ENCODE results near the gene OR2B2. TPM values are rescaled to one million over a fixed set of nuclear protein-coding genes. Genes with fewer than 3 reads are reported as not detected.
"Not testable (repeated sequence)": the region's sequence is repeated elsewhere in the genome, so short reads cannot be mapped to it uniquely, and the experiment has no call there.

Gene OR2B2
- polyA plus RNA-seq, 2 of the 4 experiments (the other 2 are of a cell fraction), result not detected

- Histone ChIP-seq H3K4me2 (no peak overlapping the region), H3K9me3 (0 out of 3 replicates have a peak, but pooled peaks cover 7% of the 10 kb centered on the region), H3K27ac (no peak overlapping the region), H3K4me3 (no peak overlapping the region), H3K4me1 (no peaks in the 10 kb centered on the region)
- TF ChIP-seq POLR2A (IDR thresholded peaks at IDR 0.05; ENCODE audit: low read length) (no peak), MAFK (IDR thresholded peaks at IDR 0.05; ENCODE audit: partially characterized antibody) (no peak), SREBF2 (IDR thresholded peaks at IDR 0.05) (no peak)
- TF ChIP-seq, protein P1, sequence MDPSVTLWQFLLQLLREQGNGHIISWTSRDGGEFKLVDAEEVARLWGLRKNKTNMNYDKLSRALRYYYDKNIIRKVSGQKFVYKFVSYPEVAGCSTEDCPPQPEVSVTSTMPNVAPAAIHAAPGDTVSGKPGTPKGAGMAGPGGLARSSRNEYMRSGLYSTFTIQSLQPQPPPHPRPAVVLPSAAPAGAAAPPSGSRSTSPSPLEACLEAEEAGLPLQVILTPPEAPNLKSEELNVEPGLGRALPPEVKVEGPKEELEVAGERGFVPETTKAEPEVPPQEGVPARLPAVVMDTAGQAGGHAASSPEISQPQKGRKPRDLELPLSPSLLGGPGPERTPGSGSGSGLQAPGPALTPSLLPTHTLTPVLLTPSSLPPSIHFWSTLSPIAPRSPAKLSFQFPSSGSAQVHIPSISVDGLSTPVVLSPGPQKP (IDR thresholded peaks at IDR 0.05; ENCODE audit: low read depth, low read length), result no peak
- TF ChIP-seq, protein P2, sequence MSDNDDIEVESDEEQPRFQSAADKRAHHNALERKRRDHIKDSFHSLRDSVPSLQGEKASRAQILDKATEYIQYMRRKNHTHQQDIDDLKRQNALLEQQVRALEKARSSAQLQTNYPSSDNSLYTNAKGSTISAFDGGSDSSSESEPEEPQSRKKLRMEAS (IDR thresholded peaks at IDR 0.05), result no peak
- ATAC-seq (no peak), FAIRE-seq (no peak), DNase-seq (ENCODE audit: low read depth in 1 of 2, low spot score in 1 of 2) (no peak)
- ChIA-PET CTCF (no interaction called here), POLR2A (no interaction called here)
- WGBS (ENCODE audit: missing lambda C conversion rate), result 3% methylated on average over 1 of the region's 1 CpG
Observed at GRCh38 chr6:27948237-27948636, 36.0 kb upstream of the OR2B2 start.

- CTCF ChIA-PET, result not testable (repeated sequence)
- 9% methylated on average over 5 of the region's 6 CpGs for WGBS (ENCODE audit: missing lambda C conversion rate)
Observed at GRCh38 chr6:27943072-27943471, 30.9 kb upstream of the OR2B2 start.

DNA sequence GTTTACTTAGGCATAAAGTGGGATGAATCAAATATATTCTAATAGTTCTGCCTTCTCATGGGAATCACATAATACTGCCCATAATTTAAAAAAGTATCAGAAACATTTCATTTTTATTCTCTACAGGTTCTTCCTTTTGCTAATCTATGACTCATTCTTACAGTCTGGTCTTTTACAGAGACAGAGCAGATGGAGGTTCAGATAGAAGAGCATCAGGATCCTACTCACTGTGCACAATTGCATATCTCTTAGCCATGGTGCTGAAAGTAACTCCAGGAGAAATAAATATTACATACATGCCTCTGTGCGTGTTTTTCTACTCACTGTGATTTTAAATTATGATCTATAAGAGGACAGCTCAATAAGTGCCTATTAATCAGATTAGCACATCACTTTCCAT lies 28.6 kb upstream of the OR2B2 start:
- no peak overlapping the region for H3K4me3 ChIP-seq
- POLR2A ChIA-PET, result no interaction called here
- DNase-seq (ENCODE audit: low read depth in 1 of 2, low spot score in 1 of 2), result no peak
- no peak overlapping the region for H3K27ac ChIP-seq
- ATAC-seq, result no peak
- no peak overlapping the region for H3K4me2 ChIP-seq
- TF ChIP-seq MAZ (IDR thresholded peaks at IDR 0.05; ENCODE audit: borderline replicate concordance, low read depth, low read length) (no peak), PHF8 (IDR thresholded peaks at IDR 0.05; ENCODE audit: borderline replicate concordance, low read depth) (no peak), CEBPB (IDR thresholded peaks at IDR 0.05) (no peak)
- TF ChIP-seq, protein P3, sequence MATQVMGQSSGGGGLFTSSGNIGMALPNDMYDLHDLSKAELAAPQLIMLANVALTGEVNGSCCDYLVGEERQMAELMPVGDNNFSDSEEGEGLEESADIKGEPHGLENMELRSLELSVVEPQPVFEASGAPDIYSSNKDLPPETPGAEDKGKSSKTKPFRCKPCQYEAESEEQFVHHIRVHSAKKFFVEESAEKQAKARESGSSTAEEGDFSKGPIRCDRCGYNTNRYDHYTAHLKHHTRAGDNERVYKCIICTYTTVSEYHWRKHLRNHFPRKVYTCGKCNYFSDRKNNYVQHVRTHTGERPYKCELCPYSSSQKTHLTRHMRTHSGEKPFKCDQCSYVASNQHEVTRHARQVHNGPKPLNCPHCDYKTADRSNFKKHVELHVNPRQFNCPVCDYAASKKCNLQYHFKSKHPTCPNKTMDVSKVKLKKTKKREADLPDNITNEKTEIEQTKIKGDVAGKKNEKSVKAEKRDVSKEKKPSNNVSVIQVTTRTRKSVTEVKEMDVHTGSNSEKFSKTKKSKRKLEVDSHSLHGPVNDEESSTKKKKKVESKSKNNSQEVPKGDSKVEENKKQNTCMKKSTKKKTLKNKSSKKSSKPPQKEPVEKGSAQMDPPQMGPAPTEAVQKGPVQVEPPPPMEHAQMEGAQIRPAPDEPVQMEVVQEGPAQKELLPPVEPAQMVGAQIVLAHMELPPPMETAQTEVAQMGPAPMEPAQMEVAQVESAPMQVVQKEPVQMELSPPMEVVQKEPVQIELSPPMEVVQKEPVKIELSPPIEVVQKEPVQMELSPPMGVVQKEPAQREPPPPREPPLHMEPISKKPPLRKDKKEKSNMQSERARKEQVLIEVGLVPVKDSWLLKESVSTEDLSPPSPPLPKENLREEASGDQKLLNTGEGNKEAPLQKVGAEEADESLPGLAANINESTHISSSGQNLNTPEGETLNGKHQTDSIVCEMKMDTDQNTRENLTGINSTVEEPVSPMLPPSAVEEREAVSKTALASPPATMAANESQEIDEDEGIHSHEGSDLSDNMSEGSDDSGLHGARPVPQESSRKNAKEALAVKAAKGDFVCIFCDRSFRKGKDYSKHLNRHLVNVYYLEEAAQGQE (IDR thresholded peaks at IDR 0.05), result peak; percentile 25; the same call in 1 of the 2 replicates
- CTCF ChIA-PET, result no interaction called here
- FAIRE-seq, result no peak
- WGBS (ENCODE audit: missing lambda C conversion rate), result 26% methylated on average over 1 of the region's 1 CpG
- H3K9me3 ChIP-seq, result no peaks in the 10 kb centered on the region
- H3K4me1 ChIP-seq, result no peaks in the 10 kb centered on the region

More at GRCh38 chr6:27943072-27943471, 30.9 kb upstream of the OR2B2 start:
- FAIRE-seq; ATAC-seq; H3K9me3 ChIP-seq; H3K4me2 ChIP-seq; POLR2A ChIA-PET; H3K4me3 ChIP-seq; DNase-seq (ENCODE audit: low read depth in 1 of 2, low spot score in 1 of 2); H3K27ac ChIP-seq; H3K4me1 ChIP-seq: not testable (repeated sequence)

- no peak overlapping the region for H3K4me2 ChIP-seq
- H3K4me3 ChIP-seq, result no peak overlapping the region
- DNase-seq (ENCODE audit: low read depth in 1 of 2, low spot score in 1 of 2), result no peak
- no peaks in the 10 kb centered on the region for H3K4me1 ChIP-seq
- H3K27ac ChIP-seq, result no peak overlapping the region
- ChIA-PET POLR2A (no interaction called here), CTCF (no interaction called here)
- no peak for ATAC-seq
- FAIRE-seq, result no peak
- 60% methylated on average over 2 of the region's 2 CpGs for WGBS (ENCODE audit: missing lambda C conversion rate)
- no peaks in the 10 kb centered on the region for H3K9me3 ChIP-seq
- no peak for TF ChIP-seq HDAC2 (IDR thresholded peaks at IDR 0.05)
- TF ChIP-seq SREBF2 (IDR thresholded peaks at IDR 0.05), result no peak
- no peak for TF ChIP-seq ESRRA (IDR thresholded peaks at IDR 0.05; ENCODE audit: borderline replicate concordance, low read length)
- no peak for TF ChIP-seq RNF2 (IDR thresholded peaks at IDR 0.05; ENCODE audit: borderline replicate concordance, low read depth)
- no peak for TF ChIP-seq NFE2L2 (conservative IDR thresholded peaks at IDR 0.05; ENCODE audit: low read length)
- TF ChIP-seq RFX5 (IDR thresholded peaks at IDR 0.05), result no peak
- TF ChIP-seq HMGXB4 (CRISPR knock-in tag; IDR thresholded peaks at IDR 0.05; ENCODE audit: borderline replicate concordance), result no peak
- TF ChIP-seq BHLHE40 (IDR thresholded peaks at IDR 0.05; ENCODE audit: low read depth, low read length), result no peak
- TF ChIP-seq HOXB5 (CRISPR knock-in tag; IDR thresholded peaks at IDR 0.05), result no peak
- TF ChIP-seq NPAS2 (CRISPR knock-in tag; IDR thresholded peaks at IDR 0.05; ENCODE audit: borderline replicate concordance), result no peak
- TF ChIP-seq, protein P1 (IDR thresholded peaks at IDR 0.05; ENCODE audit: low read depth, low read length), result no peak
- TF ChIP-seq POLR2AphosphoS2 (conservative IDR thresholded peaks at IDR 0.05; ENCODE audit: low read length), result no peak
- no peak for TF ChIP-seq MAFK (IDR thresholded peaks at IDR 0.05; ENCODE audit: partially characterized antibody)
- no peak for TF ChIP-seq CHD2 (IDR thresholded peaks at IDR 0.05; ENCODE audit: low read length, partially characterized antibody)
Observed at GRCh38 chr6:27931209-27931608, 19.0 kb upstream of the OR2B2 start.
